ENCODE results near the gene ZNF581. TPM values are rescaled to one million over a fixed set of nuclear protein-coding genes. Genes with fewer than 3 reads are reported as not detected.
A peak's percentile ranks its signal among the peaks of the same experiment; 100 is the strongest.

ZNF581 gene
- total RNA-seq: 20.8 to 24.7 TPM (median 24.2 TPM) in 3 replicates
- long read RNA-seq, transcript ZNF581-201 (2 exons, 1,298 nt): major isoform, 14 of 19 reads
- long read RNA-seq, partial matches to known transcripts: 0 of 19 reads
- long read RNA-seq, other reads (novel, unspliced or antisense): 2 of 19 reads

GRCh38 chr19:55643003-55643886 is at the start of gene ZNF581:
Gene ZNF581, plus strand, starts transcription at chr19:55643649. Its CDS starts 923 bp downstream, at chr19:55644572.
- no peak for TF ChIP-seq CTCF (IDR thresholded peaks at IDR 0.05)
- peak within 1 kb of the TSS; percentile 84 for H3K4me3 Mint-ChIP-seq (ENCODE audit: unreplicated experiment)
- H3K27me3 Mint-ChIP-seq (ENCODE audit: low read depth): no peaks in the 10 kb centered on the region
- peak within 1 kb of the TSS; percentile 97 for H3K27ac Mint-ChIP-seq (ENCODE audit: unreplicated experiment)
- H3K4me1 Mint-ChIP-seq (ENCODE audit: low read depth): peaks cover 55% of the 10 kb centered on the region
- peaks cover 6% of the 10 kb centered on the region for H3K36me3 Mint-ChIP-seq (ENCODE audit: low read depth)
- no peaks in the 10 kb centered on the region for H3K9me3 Mint-ChIP-seq (ENCODE audit: low read depth)
- DNase-seq (ENCODE audit: low spot score): no peak

GRCh38 chr19:55594996-55595545 is 48.4 kb upstream of the ZNF581 start:
- no peak overlapping the region for H3K27ac Mint-ChIP-seq (ENCODE audit: unreplicated experiment)
- no peak for TF ChIP-seq CTCF (IDR thresholded peaks at IDR 0.05)
- DNase-seq (ENCODE audit: low spot score): no peak
- H3K4me3 Mint-ChIP-seq (ENCODE audit: unreplicated experiment): no peak overlapping the region
- H3K27me3 Mint-ChIP-seq (ENCODE audit: low read depth): no peaks in the 10 kb centered on the region
- H3K36me3 Mint-ChIP-seq (ENCODE audit: low read depth): peaks cover 26% of the 10 kb centered on the region
- no peaks in the 10 kb centered on the region for H3K9me3 Mint-ChIP-seq (ENCODE audit: low read depth)
- H3K4me1 Mint-ChIP-seq (ENCODE audit: low read depth): peaks cover 14% of the 10 kb centered on the region

- Mint-ChIP-seq H3K36me3 (ENCODE audit: low read depth) (peaks cover 26% of the 10 kb centered on the region), H3K4me3 (ENCODE audit: unreplicated experiment) (no peak overlapping the region), H3K9me3 (ENCODE audit: low read depth) (no peaks in the 10 kb centered on the region), H3K27me3 (ENCODE audit: low read depth) (no peaks in the 10 kb centered on the region), H3K4me1 (ENCODE audit: low read depth) (peaks cover 20% of the 10 kb centered on the region), H3K27ac (ENCODE audit: unreplicated experiment) (no peak overlapping the region)
- no peak for TF ChIP-seq CTCF (IDR thresholded peaks at IDR 0.05)
- no peak for DNase-seq (ENCODE audit: low spot score)
These were observed 47.1 kb upstream of the ZNF581 start for GRCh38 chr19:55596304-55596703.

- peaks cover 25% of the 10 kb centered on the region for H3K4me1 Mint-ChIP-seq (ENCODE audit: low read depth)
- H3K27ac Mint-ChIP-seq (ENCODE audit: unreplicated experiment): no peak overlapping the region
- no peaks in the 10 kb centered on the region for H3K9me3 Mint-ChIP-seq (ENCODE audit: low read depth)
- DNase-seq (ENCODE audit: low spot score): no peak
- H3K4me3 Mint-ChIP-seq (ENCODE audit: unreplicated experiment): no peak overlapping the region
- no peaks in the 10 kb centered on the region for H3K27me3 Mint-ChIP-seq (ENCODE audit: low read depth)
- TF ChIP-seq CTCF (IDR thresholded peaks at IDR 0.05): no peak
- H3K36me3 Mint-ChIP-seq (ENCODE audit: low read depth): peaks cover 24% of the 10 kb centered on the region
These were observed 45.9 kb upstream of the ZNF581 start for GRCh38 chr19:55597501-55597921.

GRCh38 chr19:55598034-55598433 is 45.4 kb upstream of the ZNF581 start:
- TF ChIP-seq CTCF (IDR thresholded peaks at IDR 0.05): no peak
- no peak for DNase-seq (ENCODE audit: low spot score)
- Mint-ChIP-seq H3K9me3 (ENCODE audit: low read depth) (no peaks in the 10 kb centered on the region), H3K27ac (ENCODE audit: unreplicated experiment) (peak overlapping the region; percentile 51), H3K4me3 (ENCODE audit: unreplicated experiment) (no peak overlapping the region), H3K36me3 (ENCODE audit: low read depth) (peaks cover 24% of the 10 kb centered on the region), H3K4me1 (ENCODE audit: low read depth) (peaks cover 25% of the 10 kb centered on the region), H3K27me3 (ENCODE audit: low read depth) (no peaks in the 10 kb centered on the region)
